Ovary (tissue), 9 donors: ENCODE measurements around the gene CHODL. TPM values are rescaled to one million over a fixed set of nuclear protein-coding genes. Genes with fewer than 3 reads are reported as not detected.

Experiments used
- DNase-seq, 5 donors: peaks; one replicate each; pipeline ENCODE4 v3.0.0-alpha.2; 2019 to 2020
- H3K27ac ChIP-seq, 2 donors: fragments of 200-600 bp; one replicate each; pipeline versions ENCODE4 v1.5.1 to v1.8.0; 2019 to 2022
- H3K27me3 ChIP-seq: fragments of 200-600 bp; one replicate; pipeline ENCODE4 v1.8.0; 2022
- H3K36me3 ChIP-seq: fragments of 200-600 bp; sonication (generic); one replicate; pipeline ENCODE4 v1.5.1; 2019
- H3K4me1 ChIP-seq: one replicate; pipeline ENCODE4 v1.8.1; 2013; ENCODE audit warnings: mild to moderate bottlenecking, moderate library complexity; ENCODE audit not compliant: insufficient read depth
- H3K4me3 ChIP-seq: fragments of 200-600 bp; sonication (generic); one replicate; pipeline ENCODE4 v1.5.1; 2017
- H3K9me3 ChIP-seq, 2 donors: fragments of 200-600 bp in 1 of 2; sonication (generic) in 1 of 2; one replicate each; pipeline versions ENCODE4 v1.5.1 to v1.8.1; 2013 to 2019; ENCODE audit warnings: mild to moderate bottlenecking in 1 of 2, moderate library complexity in 1 of 2
- CTCF ChIP-seq, 3 donors: fragments of 450-650 bp in 2 of 3; fragments of 200-600 bp in 1 of 3; IDR thresholded peaks; one replicate each; pipeline versions ENCODE4 v1.5.1 to v1.8.0; 2016 to 2022; ENCODE audit warnings: antibody characterized with exemption in 3 of 3, mild to moderate bottlenecking in 1 of 3
- EP300 ChIP-seq: sonication (generic); formaldehyde crosslinking; IDR thresholded peaks from one replicate; pipeline ENCODE4 v1.6.1; 2017; ENCODE audit warnings: antibody characterized with exemption
- POLR2A ChIP-seq: fragments of 450-650 bp; IDR thresholded peaks from one replicate; pipeline ENCODE4 v1.6.1; 2017; ENCODE audit warnings: antibody characterized with exemption, mild to moderate bottlenecking, moderate library complexity
- WGBS, 3 donors: extraction: QIAGEN DNeasy Blood & Tissue Kit in 1 of 3; methylation state at CpG; one replicate each; pipeline versions ENCODE4 v1.1.5 to v1.1.7; 2013 to 2017; 5-methylcytosine and 5-hydroxymethylcytosine counted together
- intact Hi-C, 4 donors: fragments of 100-400 bp; cut with DNase I; formaldehyde crosslinking; loops; one replicate each; pipeline versions ENCODE4 v1.11.0 to v1.15.1; 2022 to 2023
- polyA plus RNA-seq, 2 donors: library from polyadenylated mRNA; stranded (reverse); fragments of 200-250 nt in 1 of 2; fragments of 350-450 nt in 1 of 2; fragmentation: Illumina TruSeq in 1 of 2; extraction: RNeasy Lipid Tissue Mini Kit (QIAGEN cat#74804) in 1 of 2; gene quantifications; one replicate each; pipeline ENCODE4 v1.2.3, GENCODE V29; 2013 to 2014
- total RNA-seq, 7 donors: library from RNA; depleted of rRNA in 2 of 7; stranded (reverse); fragments of >200 nt in 2 of 7; fragmentation: NEBNext Ultra II Directional in 3 of 7; extraction: Animal tissue kit (Norgen Biotek cat#: 25700) in 3 of 7; gene quantifications; one replicate each; pipeline versions ENCODE4 v1.1.0 to v1.2.4, GENCODE V29; 2016 to 2023
- donor health status: DM: no; HTN: no; CAD: no; lungs with moderate emphysema.
- donor health status: DM: no; HTN: no; CAD: no.
- donor health status: Bipolar disorder and iron deficiency.
- donor health status: DM: yes; HTN: yes; CAD: no.
- donor health status: DM: no; HTN: no; CAD: no.
- donor health status: DM: yes; HTN: yes; CAD: no.

The CHODL gene
- total and polyA plus RNA-seq, 9 donors, result 0.20 to 2.6 (median 0.89) TPM

DNA sequence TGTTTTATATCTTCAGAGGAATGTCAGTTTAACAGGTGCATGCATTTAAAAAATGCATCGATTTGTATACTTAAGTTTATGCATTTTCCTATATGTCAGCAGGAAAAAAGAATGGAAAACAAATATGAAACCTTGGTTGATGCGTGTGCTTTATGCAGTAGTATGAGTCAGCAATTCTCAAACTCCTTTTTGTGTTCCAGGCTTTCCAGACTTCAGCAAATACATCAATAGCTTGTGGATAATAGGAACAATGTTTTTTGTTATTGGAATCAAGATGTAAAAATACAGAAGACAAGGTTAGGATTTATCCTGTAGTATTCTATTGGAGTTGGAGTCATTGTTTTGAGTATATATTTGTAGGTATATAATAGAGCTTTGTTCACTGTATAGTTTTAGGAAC lies 45.2 kb downstream of the CHODL start:
- no peak for DNase-seq
- H3K4me1 ChIP-seq, result no peaks in the 10 kb centered on the region
- H3K36me3 ChIP-seq, result no peaks in the 10 kb centered on the region
- H3K27me3 ChIP-seq, result no peaks in the 10 kb centered on the region
- H3K27ac ChIP-seq, result no peak overlapping the region
- no peaks in the 10 kb centered on the region for H3K9me3 ChIP-seq
- H3K4me3 ChIP-seq, result no peak overlapping the region
- intact Hi-C loops, result no loop called here
- WGBS, 3 donors, result 76 to 87% (median 78%) methylated on average over 2 of the region's 2 CpGs
- TF ChIP-seq EP300 (no peak), POLR2A (no peak), CTCF (IDR thresholded peaks at IDR 0.05) (no peak)

DNA sequence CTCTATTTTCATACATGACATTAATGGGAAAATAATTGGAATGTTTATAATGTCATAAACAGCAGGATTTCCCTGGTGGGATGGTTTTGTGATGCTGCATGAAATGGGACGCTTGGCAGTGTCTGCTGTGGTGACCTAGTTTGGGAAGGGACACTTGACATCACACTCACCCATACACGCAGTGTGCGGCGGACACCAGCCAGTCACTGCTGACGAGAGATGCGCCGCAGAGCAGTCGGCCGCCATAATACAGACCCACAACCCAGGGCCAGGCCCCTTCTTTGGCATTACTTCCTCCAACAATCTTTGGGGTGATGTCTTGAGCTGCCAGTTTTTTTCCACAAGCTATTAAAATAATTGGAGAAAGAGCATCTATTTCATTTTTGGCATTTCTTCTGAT lies 49.5 kb downstream of the CHODL start:
- TF ChIP-seq CTCF (IDR thresholded peaks at IDR 0.05) (no peak), EP300 (no peak), POLR2A (no peak)
- intact Hi-C loops, result no loop called here
- H3K4me1 ChIP-seq, result no peaks in the 10 kb centered on the region
- no peak for DNase-seq
- H3K36me3 ChIP-seq, result no peaks in the 10 kb centered on the region
- no peak overlapping the region for H3K4me3 ChIP-seq
- H3K27ac ChIP-seq, result no peak overlapping the region
- no peaks in the 10 kb centered on the region for H3K27me3 ChIP-seq
- no peaks in the 10 kb centered on the region for H3K9me3 ChIP-seq
- 83 to 97% (median 85%) methylated on average over 9 of the region's 9 CpGs for WGBS, 3 donors

GRCh38 chr21:18298228-18298627 lies 53.6 kb downstream of the CHODL start:
- DNase-seq, result no peak
- WGBS, 3 donors, result 79 to 91% (median 89%) methylated on average over 1 of the region's 1 CpG
- intact Hi-C loops, result no loop called here
- TF ChIP-seq POLR2A (no peak), CTCF (IDR thresholded peaks at IDR 0.05) (no peak), EP300 (no peak)
- Histone ChIP-seq H3K27me3 (no peaks in the 10 kb centered on the region), H3K27ac (no peak overlapping the region), H3K4me3 (no peak overlapping the region), H3K9me3 (no peaks in the 10 kb centered on the region), H3K4me1 (no peaks in the 10 kb centered on the region), H3K36me3 (no peaks in the 10 kb centered on the region)

Other genes with a start within 250 kb of the CHODL start
- gene TMPRSS15, start 159.0 kb downstream of the CHODL start, total RNA-seq, result not detected
- under 1 TPM in 1 of 2 donors, not detected in 1; 0.38 TPM for gene TMPRSS15, start 159.0 kb downstream of the CHODL start, polyA plus RNA-seq